NCI-H1694 treated with DMSO at 0.1 percent for 48 hours (cell line): ENCODE measurements around the gene TRIM44.
"Not testable (repeated sequence)": the region's sequence is repeated elsewhere in the genome, so short reads cannot be mapped to it uniquely, and the experiment has no call there.

Experiments
- DNase-seq: peaks from one replicate; lab custom pipeline; 2025; lab: John Stamatoyannopoulos, UW

TRIM44 gene

DNA sequence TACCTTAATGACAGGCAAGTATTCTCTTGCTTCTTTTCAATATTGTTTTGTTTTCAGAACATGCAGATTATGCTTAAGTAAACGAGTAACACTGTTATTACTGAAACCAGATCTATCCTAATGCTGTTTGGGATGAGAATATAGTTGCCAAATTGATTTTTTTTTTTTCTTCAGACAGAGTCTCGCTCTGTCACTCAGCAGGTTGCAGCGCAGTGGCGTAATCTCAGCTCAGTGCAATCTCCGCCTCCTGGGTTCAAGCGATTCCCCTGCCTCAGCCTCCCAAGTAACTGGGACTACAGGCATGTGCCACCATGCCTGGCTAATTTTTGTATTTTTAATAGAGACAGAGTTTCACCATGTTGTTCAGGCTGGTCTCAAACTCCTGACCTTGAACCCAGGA is 91.0 kb downstream of the TRIM44 start:
- DNase-seq = not testable (repeated sequence)

- DNase-seq = not testable (repeated sequence)
Observed at GRCh38 chr11:35759951-35760350, 97.4 kb downstream of the TRIM44 start.

DNA sequence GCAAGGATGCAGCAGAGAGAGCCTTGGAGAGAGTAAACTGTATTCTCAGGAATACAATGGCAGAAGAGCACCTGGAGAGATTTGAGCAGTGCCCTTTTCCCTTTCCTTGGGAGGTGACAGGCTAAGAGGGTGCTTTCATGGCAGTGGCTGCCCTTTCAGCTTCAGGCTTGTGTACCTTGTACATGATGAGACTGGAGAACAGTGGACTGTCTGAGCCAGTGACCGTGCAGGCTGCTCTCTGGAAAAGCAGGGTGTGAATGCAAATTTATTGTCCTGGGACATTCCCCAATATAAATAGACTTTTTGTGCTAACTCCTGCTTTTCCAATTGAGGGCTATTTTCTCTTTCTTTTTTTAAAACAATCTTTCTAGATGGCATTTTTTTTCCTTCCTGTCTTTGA is 99.3 kb downstream of the TRIM44 start:
- DNase-seq = no peak

- DNase-seq = no peak
Observed at GRCh38 chr11:35763301-35763700, 100.7 kb downstream of the TRIM44 start.

DNA sequence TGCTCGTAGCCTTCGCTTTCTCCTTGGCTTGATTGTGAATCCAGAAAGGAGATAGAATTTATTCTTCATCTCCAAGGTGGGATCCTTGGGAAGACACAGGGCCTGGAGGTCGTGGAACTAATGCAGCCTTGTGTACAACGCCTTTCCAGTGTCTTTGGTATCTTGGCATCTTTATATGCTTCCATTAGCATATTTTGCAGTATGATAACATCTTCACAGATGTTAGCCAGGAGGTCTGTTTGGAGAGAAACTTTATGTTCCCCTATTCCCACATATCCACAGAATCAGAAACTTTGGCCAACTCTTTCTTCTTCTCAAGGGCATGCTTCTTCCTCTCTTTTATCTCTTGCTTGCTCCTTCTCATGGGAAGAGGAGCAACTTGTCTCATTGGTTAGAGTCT is 101.2 kb downstream of the TRIM44 start:
- no peak for DNase-seq

GRCh38 chr11:35764417-35764816 is 101.8 kb downstream of the TRIM44 start:
- DNase-seq = no peak

- DNase-seq = no peak
Observed at GRCh38 chr11:35765211-35765610, 102.6 kb downstream of the TRIM44 start.

GRCh38 chr11:35766651-35767050 is 104.1 kb downstream of the TRIM44 start:
- no peak for DNase-seq

GRCh38 chr11:35770425-35770824 is 107.8 kb downstream of the TRIM44 start:
- not testable (repeated sequence) for DNase-seq

DNA sequence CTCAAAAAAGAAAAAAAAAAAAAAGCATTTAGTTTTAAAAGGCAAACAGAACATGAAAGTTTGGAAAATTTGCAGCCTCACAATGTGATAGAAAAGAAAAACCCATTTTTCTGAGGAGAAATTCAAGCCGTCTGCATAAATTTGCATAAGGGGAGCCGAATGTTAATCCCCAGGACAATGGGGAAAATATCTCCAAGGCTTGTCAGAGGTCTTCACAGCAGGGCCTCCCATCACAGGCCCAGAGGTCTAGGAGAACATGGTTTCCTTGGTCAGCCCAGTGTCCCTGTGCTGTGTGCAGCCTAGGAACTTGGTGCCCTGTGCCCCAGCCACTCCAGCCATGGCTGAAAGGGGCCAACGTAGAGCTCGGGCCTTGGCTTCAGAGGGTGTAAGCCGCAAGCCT is 109.1 kb downstream of the TRIM44 start:
- DNase-seq = no peak

DNA sequence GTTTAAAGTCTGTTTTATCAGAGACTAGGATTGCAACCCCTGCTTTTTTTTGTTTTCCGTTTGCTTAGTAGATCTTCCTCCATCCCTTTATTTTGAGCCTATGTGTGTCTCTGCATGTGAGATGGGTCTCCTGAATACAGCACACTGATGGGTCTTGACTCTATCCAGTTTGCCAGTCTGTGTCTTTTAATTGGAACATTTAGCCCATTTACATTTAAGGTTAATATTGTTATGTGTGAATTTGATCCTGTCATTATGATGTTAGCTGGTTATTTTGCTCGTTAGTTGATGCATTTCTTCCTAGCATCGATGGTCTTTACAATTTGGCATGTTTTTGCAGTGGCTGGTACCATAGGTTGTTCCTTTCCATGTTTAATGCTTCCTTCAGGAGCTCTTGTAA is 114.7 kb downstream of the TRIM44 start:
- not testable (repeated sequence) for DNase-seq

GRCh38 chr11:35778943-35779342 is 116.4 kb downstream of the TRIM44 start:
- DNase-seq = not testable (repeated sequence)

GRCh38 chr11:35779409-35779808 is 116.8 kb downstream of the TRIM44 start:
- DNase-seq = no peak

DNA sequence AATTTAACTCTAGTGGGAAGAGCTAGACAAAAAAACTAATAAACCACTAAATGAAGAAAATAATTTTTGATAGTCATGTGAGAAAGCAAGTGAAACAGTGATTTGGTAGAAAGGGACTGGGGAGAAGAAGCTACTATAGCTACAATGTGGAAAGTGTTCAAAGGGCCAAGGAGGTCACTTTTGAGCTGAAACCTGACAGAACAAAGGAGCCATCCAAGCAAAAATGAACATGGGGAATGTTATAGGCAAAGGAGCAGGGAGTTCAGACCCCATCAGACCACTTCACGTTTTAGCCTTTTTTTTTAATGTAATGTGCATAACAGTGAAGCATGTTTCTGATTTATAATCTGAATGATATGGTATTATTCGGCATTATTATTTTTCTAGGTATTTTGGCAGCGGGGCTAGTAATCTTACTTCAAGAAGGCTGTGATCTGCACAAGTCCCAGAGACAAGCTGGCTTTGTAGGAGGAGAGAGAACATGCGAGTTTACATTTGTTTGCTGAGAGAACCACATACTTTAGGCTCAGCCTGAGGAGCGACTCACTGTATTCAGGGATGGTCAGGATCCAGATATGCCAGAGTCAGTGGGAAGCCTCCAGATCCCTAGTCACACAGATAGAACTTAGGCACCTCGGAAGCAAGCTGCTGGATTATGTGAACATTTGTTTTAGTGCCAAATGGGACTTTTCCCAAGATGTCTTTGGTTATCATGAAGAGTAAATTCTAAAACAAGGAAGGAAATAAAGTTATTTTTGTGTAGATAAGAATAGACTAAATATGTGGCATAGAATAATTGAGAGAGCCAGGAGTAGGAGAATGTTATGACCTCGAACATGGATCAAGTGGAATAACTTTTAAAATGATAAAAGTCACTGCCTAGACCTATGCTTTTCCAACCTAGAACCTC is 118.6 kb downstream of the TRIM44 start:
- no peak for DNase-seq

GRCh38 chr11:35781861-35782470 is 119.4 kb downstream of the TRIM44 start:
- DNase-seq = no peak

- no peak for DNase-seq
Observed at GRCh38 chr11:35783809-35784208, 121.2 kb downstream of the TRIM44 start.

- no peak for DNase-seq
Observed at GRCh38 chr11:35784699-35785098, 122.1 kb downstream of the TRIM44 start.

DNA sequence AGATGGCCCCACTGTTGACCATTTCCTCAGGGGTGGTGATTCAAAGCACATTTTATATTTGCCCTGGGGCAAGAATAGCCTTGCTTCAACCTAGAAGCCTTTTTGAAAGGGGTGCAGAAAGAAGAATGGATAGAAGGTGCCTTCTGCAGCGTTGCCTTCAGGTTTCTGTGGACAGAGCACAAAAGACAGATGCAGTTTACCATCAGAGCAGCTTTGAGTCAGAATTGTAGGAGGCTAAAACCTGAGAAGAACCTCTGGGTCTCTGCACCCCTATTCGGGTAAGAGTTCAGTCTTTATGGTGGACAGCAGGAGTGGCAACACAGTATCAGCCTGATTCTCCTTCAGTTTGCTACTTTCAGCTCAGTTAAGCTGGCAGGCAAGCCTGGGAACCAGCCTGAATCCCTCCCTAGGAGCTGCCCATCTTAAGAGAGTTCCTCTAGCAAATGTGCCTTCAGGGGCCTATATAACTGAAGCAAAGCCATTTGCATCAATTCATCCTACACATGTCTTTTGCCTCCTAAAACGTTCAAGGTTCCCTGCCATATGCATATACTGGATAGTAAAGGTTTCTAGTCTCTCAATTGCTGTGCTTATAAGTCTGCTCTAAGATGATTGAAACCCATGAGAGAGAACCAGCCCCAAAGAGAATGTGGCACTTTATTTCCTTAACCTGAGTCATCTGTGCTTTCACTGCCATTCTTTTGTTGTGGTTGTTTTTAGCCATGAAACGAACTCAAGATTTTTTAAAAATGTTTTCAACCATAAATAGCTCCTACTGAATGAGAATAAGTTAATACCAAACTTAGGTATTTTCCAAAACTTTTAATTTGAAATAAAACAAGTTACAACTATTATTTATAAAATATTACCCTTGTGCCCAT is 123.0 kb downstream of the TRIM44 start:
- no peak for DNase-seq

DNA sequence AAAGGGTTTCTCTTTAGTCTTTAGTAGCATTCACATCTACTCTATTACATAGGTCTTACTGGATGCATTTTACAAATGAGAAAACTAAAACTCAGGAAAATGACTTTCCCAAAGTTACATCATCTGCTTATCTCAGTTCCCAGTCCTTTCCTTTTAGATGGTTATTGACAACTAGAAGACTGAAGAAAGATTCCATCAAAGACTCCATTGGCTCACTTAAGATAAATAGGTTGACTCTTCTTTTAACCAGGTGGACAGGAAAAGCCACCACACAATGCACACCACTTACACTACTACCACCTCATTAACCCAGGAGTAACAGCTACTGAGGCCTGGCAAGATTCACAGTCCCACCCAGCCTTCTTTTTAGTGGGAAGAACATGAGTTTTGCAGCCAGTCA is 123.6 kb downstream of the TRIM44 start:
- no peak for DNase-seq

DNA sequence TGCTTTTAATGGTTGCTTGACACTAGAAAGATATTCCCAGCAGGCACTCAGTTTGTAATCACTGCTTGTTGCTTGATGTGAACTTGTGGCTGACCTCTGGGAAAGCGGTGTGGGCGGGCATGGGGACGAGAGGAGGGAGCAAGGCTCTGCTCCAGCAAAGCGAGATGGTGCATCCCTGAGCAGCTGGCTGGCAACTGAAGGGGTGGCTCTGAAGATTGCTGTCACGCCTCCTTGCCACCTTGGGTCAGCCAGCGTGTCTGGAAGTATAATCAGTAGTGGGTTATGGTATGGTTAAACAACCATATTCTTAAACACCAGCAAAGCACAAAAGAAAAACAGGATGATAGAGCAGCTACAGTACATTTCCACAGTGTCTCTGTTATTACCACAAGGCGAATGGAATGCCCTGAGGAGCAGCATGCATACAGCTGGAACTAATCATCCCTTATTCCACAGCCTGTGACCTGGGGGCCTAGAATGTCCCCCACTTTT is 124.5 kb downstream of the TRIM44 start:
- DNase-seq = no peak

GRCh38 chr11:35787626-35788025 is 125.1 kb downstream of the TRIM44 start:
- no peak for DNase-seq
